MM.1S (cell line): ENCODE measurements around the gene DAB2IP.

ENCODE experiments used
- DNase-seq: peaks from one replicate; pipeline ENCODE4 v3.0.0-alpha.2; 2015
- H2AFZ ChIP-seq: fragments of 300-600 bp; sonication (generic); 2 replicates; pipeline ENCODE4 v1.6.0; 2016; ENCODE audit warnings: antibody characterized with exemption, low read length
- H3F3A ChIP-seq: fragments of 300-600 bp; sonication (generic); 2 replicates; pipeline ENCODE4 v1.6.1; 2016; ENCODE audit warnings: mild to moderate bottlenecking, antibody characterized with exemption, low read length, moderate library complexity, mixed read lengths; ENCODE audit not compliant: insufficient read depth
- H3K27ac ChIP-seq: fragments of 300-600 bp; sonication (generic); 2 replicates; pipeline ENCODE4 v1.5.1; 2016; ENCODE audit warnings: mild to moderate bottlenecking, low read length
- H3K27me3 ChIP-seq: fragments of 300-600 bp; sonication (generic); replicated peaks from 2 replicates; pipeline ENCODE4 v1.6.0; 2016; ENCODE audit warnings: low read length; ENCODE audit not compliant: insufficient read depth
- H3K36me3 ChIP-seq: fragments of 300-600 bp; sonication (generic); replicated peaks from 2 replicates; pipeline ENCODE4 v1.6.1; 2016; ENCODE audit warnings: mild to moderate bottlenecking, low read length, mixed read lengths; ENCODE audit not compliant: insufficient read depth
- H3K4me1 ChIP-seq: fragments of 300-600 bp; sonication (generic); 2 replicates; pipeline ENCODE4 v1.6.1; 2016; ENCODE audit warnings: low read length, mixed read lengths
- H3K4me2 ChIP-seq: fragments of 300-600 bp; sonication (generic); 2 replicates; pipeline ENCODE4 v1.6.0; 2016; ENCODE audit warnings: low read depth, low read length
- H3K4me3 ChIP-seq: fragments of 300-600 bp; sonication (generic); 2 replicates; pipeline ENCODE4 v1.5.1; 2016; ENCODE audit warnings: low read length, mixed read lengths
- H3K79me2 ChIP-seq: fragments of 300-600 bp; sonication (generic); 2 replicates; pipeline ENCODE4 v1.6.1; 2016; ENCODE audit warnings: mixed run types, low read length, mixed read lengths
- H3K9ac ChIP-seq: fragments of 300-600 bp; sonication (generic); 2 replicates; pipeline ENCODE4 v1.6.1; 2016; ENCODE audit warnings: low read length, mixed read lengths
- H3K9me2 ChIP-seq: fragments of 300-600 bp; sonication (generic); replicated peaks from 2 replicates; pipeline ENCODE4 v1.6.1; 2016; ENCODE audit warnings: mild to moderate bottlenecking, low read length, mixed read lengths; ENCODE audit not compliant: insufficient read depth
- H3K9me3 ChIP-seq: fragments of 300-600 bp; sonication (generic); replicated peaks from 2 replicates; pipeline ENCODE4 v1.6.1; 2016; ENCODE audit warnings: mild to moderate bottlenecking, low read length, mixed read lengths; ENCODE audit not compliant: insufficient read depth
- H4K20me1 ChIP-seq: fragments of 300-600 bp; sonication (generic); 2 replicates; pipeline ENCODE4 v1.6.1; 2016; ENCODE audit warnings: mild to moderate bottlenecking, low read length, moderate library complexity, mixed read lengths; ENCODE audit not compliant: insufficient read depth
- CTCF ChIP-seq: fragments of 300-600 bp; sonication (generic); IDR thresholded peaks from 2 replicates; pipeline ENCODE4 v1.5.1; 2016; ENCODE audit warnings: antibody characterized with exemption, low read length, mixed read lengths
- EZH2 ChIP-seq: fragments of 300-600 bp; sonication (generic); optimal IDR thresholded peaks from 2 replicates; pipeline ENCODE3; 2017; ENCODE audit warnings: low read depth, mild to moderate bottlenecking, antibody characterized with exemption, low read length, mixed read lengths
- EZH2phosphoT487 ChIP-seq: fragments of 300-600 bp; sonication (generic); IDR thresholded peaks from 2 replicates; pipeline ENCODE4 v1.6.1; 2018; ENCODE audit warnings: antibody characterized with exemption, low read length

Gene DAB2IP

GRCh38 chr9:121662891-121663580 is 11.6 kb downstream of the DAB2IP start:
- no peaks in the 10 kb centered on the region for H4K20me1 ChIP-seq
- H3K27me3 ChIP-seq, result peaks cover 21% of the 10 kb centered on the region
- no peaks in the 10 kb centered on the region for H3K9me3 ChIP-seq
- H3K4me3 ChIP-seq, result no peak overlapping the region
- no peak overlapping the region for H3K9ac ChIP-seq
- no peaks in the 10 kb centered on the region for H3K9me2 ChIP-seq
- no peaks in the 10 kb centered on the region for H3K36me3 ChIP-seq
- H2AFZ ChIP-seq, result no peak overlapping the region
- H3K4me1 ChIP-seq, result no peaks in the 10 kb centered on the region
- H3F3A ChIP-seq, result no peaks in the 10 kb centered on the region
- DNase-seq, result no peak
- TF ChIP-seq EZH2phosphoT487 (no peak), EZH2 (no peak), CTCF (no peak)
- no peak overlapping the region for H3K27ac ChIP-seq
- H3K4me2 ChIP-seq, result no peak overlapping the region
- no peaks in the 10 kb centered on the region for H3K79me2 ChIP-seq

DNA sequence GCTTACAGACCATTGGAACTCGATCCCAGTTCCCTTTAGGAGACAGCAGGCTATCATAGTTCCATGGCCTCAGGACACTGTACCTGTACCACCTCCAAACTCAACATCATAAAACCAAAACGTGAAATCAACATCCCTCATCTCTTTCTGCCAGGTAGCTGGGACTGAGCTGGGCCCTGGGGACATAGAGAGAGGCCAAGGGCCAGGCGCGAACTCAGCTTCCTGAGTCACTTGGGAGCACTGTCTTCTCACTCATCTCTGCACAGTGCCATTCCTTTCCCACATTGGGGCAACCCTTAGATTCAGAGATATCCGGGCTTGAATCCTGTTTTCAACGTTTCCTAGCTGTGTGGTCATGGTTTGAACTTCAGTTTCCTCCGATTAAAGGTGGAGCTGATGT is 12.2 kb downstream of the DAB2IP start:
- no peaks in the 10 kb centered on the region for H3K4me1 ChIP-seq
- no peaks in the 10 kb centered on the region for H3K9me3 ChIP-seq
- no peak overlapping the region for H3K9ac ChIP-seq
- H3K36me3 ChIP-seq, result no peaks in the 10 kb centered on the region
- no peaks in the 10 kb centered on the region for H3F3A ChIP-seq
- no peak overlapping the region for H2AFZ ChIP-seq
- H4K20me1 ChIP-seq, result no peaks in the 10 kb centered on the region
- TF ChIP-seq CTCF, result no peak
- no peak for TF ChIP-seq EZH2
- no peak for TF ChIP-seq EZH2phosphoT487
- no peak for DNase-seq
- no peak overlapping the region for H3K27ac ChIP-seq
- H3K4me3 ChIP-seq, result no peak overlapping the region
- H3K9me2 ChIP-seq, result no peaks in the 10 kb centered on the region
- no peak overlapping the region for H3K4me2 ChIP-seq
- H3K79me2 ChIP-seq, result no peaks in the 10 kb centered on the region
- peaks cover 16% of the 10 kb centered on the region for H3K27me3 ChIP-seq

- no peaks in the 10 kb centered on the region for H3F3A ChIP-seq
- no peaks in the 10 kb centered on the region for H4K20me1 ChIP-seq
- 0 out of 2 replicates have a peak, but pooled peaks cover 9% of the 10 kb centered on the region for H3K27me3 ChIP-seq
- H3K4me1 ChIP-seq, result no peaks in the 10 kb centered on the region
- DNase-seq, result no peak
- H3K9me2 ChIP-seq, result no peaks in the 10 kb centered on the region
- H2AFZ ChIP-seq, result no peak overlapping the region
- H3K36me3 ChIP-seq, result no peaks in the 10 kb centered on the region
- no peaks in the 10 kb centered on the region for H3K9me3 ChIP-seq
- H3K4me2 ChIP-seq, result no peak overlapping the region
- H3K4me3 ChIP-seq, result no peak overlapping the region
- H3K27ac ChIP-seq, result no peak overlapping the region
- no peak overlapping the region for H3K9ac ChIP-seq
- no peaks in the 10 kb centered on the region for H3K79me2 ChIP-seq
- TF ChIP-seq CTCF (no peak), EZH2phosphoT487 (no peak), EZH2 (no peak)
Measured at GRCh38 chr9:121666294-121666693, 14.9 kb downstream of the DAB2IP start.
